H1 (cell line): ENCODE data around the gene ASB1. TPM values are rescaled to one million over a fixed set of nuclear protein-coding genes. Genes with fewer than 3 reads are reported as not detected.

Experiments
- BCL11A ChIP-seq, 2 experiments: IDR thresholded peaks; one replicate each; pipeline ENCODE4 v1.6.1; 2011; ENCODE audit warnings: low read depth in 2 of 2, low read length in 2 of 2, mild to moderate bottlenecking in 2 of 2
- BRCA1 ChIP-seq: IDR thresholded peaks from 2 replicates; pipeline ENCODE4 v1.6.1; 2012; ENCODE audit warnings: low read depth, low read length, improper control_type of control experiment
- CBX8 ChIP-seq: fragments of 300-800, 300-1000 bp; sonication (generic); IDR thresholded peaks from 2 replicates; pipeline ENCODE4 v1.7.1; 2016; ENCODE audit warnings: low read depth, low read length, borderline replicate concordance
- HDAC6 ChIP-seq: IDR thresholded peaks from one replicate; pipeline ENCODE4 v1.7.1; 2012; ENCODE audit warnings: low read depth, mild to moderate bottlenecking, inconsistent platforms, low read length, moderate library complexity
- PHF8 ChIP-seq: fragments of 200-600 bp; sonication (generic); conservative IDR thresholded peaks from 2 replicates; pipeline ENCODE4 v1.7.1; 2012; ENCODE audit warnings: low read depth, mild to moderate bottlenecking, inconsistent platforms, low read length, moderate library complexity
- RAD21 ChIP-seq, 2 experiments: IDR thresholded peaks in 1 of 2; conservative IDR thresholded peaks in 1 of 2; 2 replicates each; pipeline ENCODE4 v1.6.1; 2011; ENCODE audit warnings: low read depth in 2 of 2, low read length in 2 of 2, improper control_type of control experiment in 1 of 2, inconsistent platforms in 1 of 2, mild to moderate bottlenecking in 1 of 2, moderate library complexity in 1 of 2
- polyA plus RNA-seq, 7 experiments: library from polyadenylated mRNA; depleted of rRNA in 3 of 7; stranded (reverse) in 5 of 7; unstranded in 2 of 7; fragments of >200 nt in 5 of 7; fragments of 200-250 nt in 2 of 7; gene quantifications; 1 replicate in 5 of 7; 2 replicates in 1 of 7; 4 replicates in 1 of 7; pipeline versions ENCODE4 v1.2.1 to v1.2.3, GENCODE V29; 2011 to 2013; ENCODE audit warnings: missing spikeins in 2 of 7, mixed read lengths in 2 of 7
- total RNA-seq: library from RNA; stranded (reverse); fragmentation: NEBNext Ultra II Directional; extraction: Animal tissue kit (Norgen Biotek cat#: 25700); gene quantifications from 2 replicates; pipeline ENCODE4 v1.2.1, GENCODE V29; 2021
- TF ChIP-seq, protein P1 (sequence below), 3 experiments: IDR thresholded peaks; 1 replicate in 2 of 3; 2 replicates in 1 of 3; pipeline versions ENCODE4 v1.5.1 to v1.6.1; 2011; ENCODE audit warnings: low read length in 3 of 3, mild to moderate bottlenecking in 3 of 3, inconsistent platforms in 2 of 3, low read depth in 1 of 3, moderate library complexity in 1 of 3; ENCODE audit not compliant: insufficient read depth in 1 of 3; ENCODE audit errors: control extremely low read depth in 1 of 3
- TF ChIP-seq, protein P2 (sequence below): IDR thresholded peaks from 2 replicates; pipeline ENCODE4 v1.6.1; 2012; ENCODE audit warnings: low read length, inconsistent platforms

The ASB1 gene
- total and polyA plus RNA-seq, 2 of the 8 experiments (the other 6 are each of a cell fraction or from before 2014, with no cell fraction given), result 24.1 to 36.0 TPM

DNA sequence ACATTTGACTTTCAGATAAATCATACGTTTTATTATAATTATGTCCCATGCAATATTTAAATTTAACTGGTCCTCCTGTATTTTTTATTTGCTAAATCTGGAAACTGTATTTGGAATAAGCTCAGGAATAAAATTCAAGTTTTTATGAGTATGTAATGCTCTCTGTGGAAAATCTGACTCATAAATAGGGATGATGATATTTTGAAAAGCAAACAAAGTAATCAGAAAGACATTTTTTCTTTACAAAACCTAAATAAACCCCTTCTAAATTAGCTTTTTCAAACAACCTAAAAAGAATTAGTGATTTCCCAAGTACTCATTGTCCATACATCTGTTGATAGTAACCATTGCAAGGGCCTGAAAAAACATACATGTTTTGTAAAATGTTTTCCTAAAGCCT lies 41.1 kb downstream of the ASB1 start (continued):
- TF ChIP-seq, protein P1, sequence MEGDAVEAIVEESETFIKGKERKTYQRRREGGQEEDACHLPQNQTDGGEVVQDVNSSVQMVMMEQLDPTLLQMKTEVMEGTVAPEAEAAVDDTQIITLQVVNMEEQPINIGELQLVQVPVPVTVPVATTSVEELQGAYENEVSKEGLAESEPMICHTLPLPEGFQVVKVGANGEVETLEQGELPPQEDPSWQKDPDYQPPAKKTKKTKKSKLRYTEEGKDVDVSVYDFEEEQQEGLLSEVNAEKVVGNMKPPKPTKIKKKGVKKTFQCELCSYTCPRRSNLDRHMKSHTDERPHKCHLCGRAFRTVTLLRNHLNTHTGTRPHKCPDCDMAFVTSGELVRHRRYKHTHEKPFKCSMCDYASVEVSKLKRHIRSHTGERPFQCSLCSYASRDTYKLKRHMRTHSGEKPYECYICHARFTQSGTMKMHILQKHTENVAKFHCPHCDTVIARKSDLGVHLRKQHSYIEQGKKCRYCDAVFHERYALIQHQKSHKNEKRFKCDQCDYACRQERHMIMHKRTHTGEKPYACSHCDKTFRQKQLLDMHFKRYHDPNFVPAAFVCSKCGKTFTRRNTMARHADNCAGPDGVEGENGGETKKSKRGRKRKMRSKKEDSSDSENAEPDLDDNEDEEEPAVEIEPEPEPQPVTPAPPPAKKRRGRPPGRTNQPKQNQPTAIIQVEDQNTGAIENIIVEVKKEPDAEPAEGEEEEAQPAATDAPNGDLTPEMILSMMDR (IDR thresholded peaks at IDR 0.05; ENCODE audit: control extremely low read depth in 1 of 3, insufficient read depth in 1 of 3, low read depth in 1 of 3, low read length in 3 of 3), result no peak
- TF ChIP-seq PHF8, result no peak
- TF ChIP-seq BRCA1, result no peak
- TF ChIP-seq, protein P2, sequence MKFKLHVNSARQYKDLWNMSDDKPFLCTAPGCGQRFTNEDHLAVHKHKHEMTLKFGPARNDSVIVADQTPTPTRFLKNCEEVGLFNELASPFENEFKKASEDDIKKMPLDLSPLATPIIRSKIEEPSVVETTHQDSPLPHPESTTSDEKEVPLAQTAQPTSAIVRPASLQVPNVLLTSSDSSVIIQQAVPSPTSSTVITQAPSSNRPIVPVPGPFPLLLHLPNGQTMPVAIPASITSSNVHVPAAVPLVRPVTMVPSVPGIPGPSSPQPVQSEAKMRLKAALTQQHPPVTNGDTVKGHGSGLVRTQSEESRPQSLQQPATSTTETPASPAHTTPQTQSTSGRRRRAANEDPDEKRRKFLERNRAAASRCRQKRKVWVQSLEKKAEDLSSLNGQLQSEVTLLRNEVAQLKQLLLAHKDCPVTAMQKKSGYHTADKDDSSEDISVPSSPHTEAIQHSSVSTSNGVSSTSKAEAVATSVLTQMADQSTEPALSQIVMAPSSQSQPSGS, result no peak
- no peak for TF ChIP-seq RAD21 (IDR thresholded peaks at IDR 0.05 in 1 of 2, conservative IDR thresholded peaks at IDR 0.05 in 1 of 2; ENCODE audit: low read depth in 2 of 2, low read length in 2 of 2)
- no peak for TF ChIP-seq HDAC6
- TF ChIP-seq BCL11A (IDR thresholded peaks at IDR 0.05; ENCODE audit: low read depth in 2 of 2, low read length in 2 of 2), result no peak
- no peak for TF ChIP-seq CBX8
- TF ChIP-seq, all 59 proteins: peak for 0
